HAP-1 (cell line): ENCODE data around the gene COPZ1.
"Not testable (repeated sequence)": the region's sequence is repeated elsewhere in the genome, so short reads cannot be mapped to it uniquely, and the experiment has no call there.

ENCODE experiments used
- DNase-seq, 2 experiments: peaks; one replicate each; pipeline ENCODE4 v3.0.0-alpha.2; 2016 to 2020; ENCODE audit warnings: low spot score in 2 of 2
- H3K27me3 ChIP-seq: fragments of 250-450 bp; sonication (Bioruptor Pico); 2 replicates; pipeline ENCODE4 v1.5.1; 2020; ENCODE audit warnings: low read depth, mild to moderate bottlenecking, moderate library complexity
- H3K36me3 ChIP-seq: fragments of 250-450 bp; sonication (Bioruptor Pico); replicated peaks from 2 replicates; pipeline ENCODE4 v1.5.1; 2020; ENCODE audit warnings: mild to moderate bottlenecking
- H3K4me1 ChIP-seq: fragments of 250-450 bp; sonication (Bioruptor Pico); 2 replicates; pipeline ENCODE4 v1.5.1; 2020; ENCODE audit warnings: mild to moderate bottlenecking
- H3K4me3 ChIP-seq: fragments of 250-450 bp; sonication (Bioruptor Pico); 2 replicates; pipeline ENCODE4 v1.5.1; 2020; ENCODE audit warnings: mild to moderate bottlenecking, moderate library complexity
- H3K9me3 ChIP-seq: fragments of 250-450 bp; sonication (Bioruptor Pico); 2 replicates; pipeline ENCODE4 v1.5.1; 2020; ENCODE audit warnings: mild to moderate bottlenecking, moderate library complexity
- in situ Hi-C: fragments of 300-500 bp; cut with MboI; formaldehyde crosslinking; loops from 3 replicates; pipeline ENCODE4 v1.14.3; 2020; ENCODE audit warnings: low sequenced_read_pairs, inconsistent platforms, mixed read lengths

COPZ1 gene

DNA sequence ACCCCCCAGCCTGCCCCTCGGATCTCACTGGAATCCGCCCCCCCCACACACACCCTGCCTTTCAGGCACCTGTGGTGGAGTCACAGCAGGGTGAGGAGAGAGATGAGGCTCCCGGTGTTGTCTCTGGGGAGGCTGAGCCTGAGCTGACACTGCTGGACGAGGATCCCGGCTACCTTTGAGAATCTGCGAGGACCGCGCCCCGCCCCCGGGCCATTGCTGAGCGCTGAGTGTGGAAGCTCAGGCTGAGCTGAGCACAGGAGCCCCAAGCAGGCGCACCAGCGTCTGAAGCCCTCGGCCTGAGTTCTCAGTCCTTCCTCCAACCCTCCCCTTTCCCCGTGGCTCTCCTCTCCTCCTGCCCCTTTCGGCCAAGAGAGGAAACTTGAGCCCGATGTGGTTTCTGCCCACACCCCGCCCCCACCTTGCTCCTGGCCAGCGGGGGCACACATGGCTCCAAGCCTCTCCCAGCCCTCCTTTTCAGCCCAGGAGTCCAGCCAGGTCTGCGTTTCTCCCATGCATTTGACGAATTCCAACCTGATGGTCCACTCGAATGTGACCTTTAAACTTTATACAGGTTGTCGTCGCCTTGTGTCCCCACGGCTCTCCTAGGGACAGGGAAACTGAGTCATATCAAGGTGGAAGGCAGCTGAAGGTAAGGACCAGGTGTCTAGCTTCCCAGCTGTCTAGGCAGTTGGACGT lies 24.1 kb upstream of the COPZ1 start, which contains the start of gene NFE2:
NFE2 (minus strand) TSS at position 284 of the 696 bp plus-strand sequence. CDS start 5,767 bp downstream, outside the sequence.
- Histone ChIP-seq H3K36me3 (no peaks in the 10 kb centered on the region), H3K9me3 (no peaks in the 10 kb centered on the region), H3K4me3 (peak within 1 kb of the TSS; percentile 3; the same call in 1 of the 2 replicates), H3K27me3 (peaks cover 46% of the 10 kb centered on the region), H3K4me1 (peaks cover 4% of the 10 kb centered on the region; the same call in 1 of the 2 replicates)
- DNase-seq, result peak; percentile 49 to 83
- in situ Hi-C loops, result no loop called here

- peaks cover 46% of the 10 kb centered on the region for H3K27me3 ChIP-seq
- no peaks in the 10 kb centered on the region for H3K9me3 ChIP-seq
- no peak overlapping the region for H3K4me3 ChIP-seq
- no peak for DNase-seq
- in situ Hi-C loops, result no loop called here
- peaks cover 4% of the 10 kb centered on the region; the same call in 1 of the 2 replicates for H3K4me1 ChIP-seq
- no peaks in the 10 kb centered on the region for H3K36me3 ChIP-seq
Observed at GRCh38 chr12:54301428-54302048, 23.4 kb upstream of the COPZ1 start.

DNA sequence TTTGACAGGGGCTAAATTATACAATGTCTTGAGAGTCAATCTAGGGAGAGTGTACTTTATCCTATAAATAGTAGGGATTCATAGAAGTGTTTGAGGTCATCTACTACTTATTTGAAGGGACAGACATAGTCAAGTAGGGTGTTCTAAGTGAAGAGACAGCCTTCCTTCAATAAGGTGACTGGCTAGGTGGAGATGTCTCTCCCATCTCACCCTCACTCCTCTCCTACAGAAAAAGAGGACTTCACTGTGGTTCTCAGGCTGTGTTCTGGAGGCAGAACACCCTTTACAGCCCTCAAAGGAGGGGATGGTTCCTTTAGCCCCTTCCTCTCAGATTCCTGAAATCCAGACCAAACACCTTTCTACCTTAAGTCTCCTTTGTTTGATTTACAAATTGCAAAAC lies 21.3 kb upstream of the COPZ1 start:
- in situ Hi-C loops, result no loop called here
- Histone ChIP-seq H3K4me1 (peaks cover 4% of the 10 kb centered on the region; the same call in 1 of the 2 replicates), H3K9me3 (no peaks in the 10 kb centered on the region), H3K27me3 (peaks cover 46% of the 10 kb centered on the region), H3K4me3 (no peak overlapping the region), H3K36me3 (no peaks in the 10 kb centered on the region)
- DNase-seq, result no peak

- Histone ChIP-seq H3K27me3 (peaks cover 41% of the 10 kb centered on the region), H3K4me3 (no peak overlapping the region), H3K36me3 (no peaks in the 10 kb centered on the region), H3K4me1 (peaks cover 4% of the 10 kb centered on the region; the same call in 1 of the 2 replicates), H3K9me3 (no peaks in the 10 kb centered on the region)
- in situ Hi-C loops, result no loop called here
- DNase-seq, result peak in 1 of 2 experiments; percentile 22
Observed at GRCh38 chr12:54304187-54304810, 20.6 kb upstream of the COPZ1 start.

- in situ Hi-C loops, result no loop called here
- Histone ChIP-seq H3K9me3 (no peaks in the 10 kb centered on the region), H3K36me3 (no peaks in the 10 kb centered on the region), H3K4me1 (no peaks in the 10 kb centered on the region), H3K27me3 (peaks cover 20% of the 10 kb centered on the region), H3K4me3 (no peak overlapping the region)
- peak in 1 of 2 experiments; percentile 74 for DNase-seq
Observed at GRCh38 chr12:54306925-54307741, 17.8 kb upstream of the COPZ1 start.

- Histone ChIP-seq H3K27me3 (no peaks in the 10 kb centered on the region), H3K4me1 (no peaks in the 10 kb centered on the region), H3K36me3 (no peaks in the 10 kb centered on the region), H3K4me3 (no peak overlapping the region), H3K9me3 (no peaks in the 10 kb centered on the region)
- DNase-seq, result no peak
- in situ Hi-C loops, result no loop called here
Observed at GRCh38 chr12:54311051-54311450, 13.9 kb upstream of the COPZ1 start.

DNA sequence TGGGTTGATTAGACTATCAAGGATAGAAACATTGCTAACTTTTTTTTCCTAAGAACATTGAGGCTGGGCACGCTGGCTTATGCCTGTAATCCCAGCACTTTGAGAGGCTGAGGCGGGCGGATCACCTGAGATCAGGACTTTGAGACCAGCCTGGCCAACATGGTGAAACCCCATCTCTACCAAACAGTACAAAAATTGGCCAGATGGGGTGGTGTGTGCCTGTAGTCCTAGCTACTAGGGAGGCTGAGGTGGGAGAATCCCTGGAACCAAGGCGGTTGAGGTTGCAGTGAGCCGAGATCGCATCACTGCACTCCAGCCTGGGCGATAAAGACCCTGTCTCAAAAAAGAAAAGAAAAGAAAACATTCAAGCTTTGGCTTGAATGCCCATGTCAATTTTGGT lies 12.6 kb upstream of the COPZ1 start:
- in situ Hi-C loops, H3K27me3 ChIP-seq, DNase-seq, H3K9me3 ChIP-seq, H3K4me3 ChIP-seq, H3K4me1 ChIP-seq, H3K36me3 ChIP-seq: not testable (repeated sequence)

- no peak for DNase-seq
- in situ Hi-C loops, result no loop called here
- H3K36me3 ChIP-seq, result no peaks in the 10 kb centered on the region
Observed at GRCh38 chr12:54321363-54321762, 3.6 kb upstream of the COPZ1 start.

DNA sequence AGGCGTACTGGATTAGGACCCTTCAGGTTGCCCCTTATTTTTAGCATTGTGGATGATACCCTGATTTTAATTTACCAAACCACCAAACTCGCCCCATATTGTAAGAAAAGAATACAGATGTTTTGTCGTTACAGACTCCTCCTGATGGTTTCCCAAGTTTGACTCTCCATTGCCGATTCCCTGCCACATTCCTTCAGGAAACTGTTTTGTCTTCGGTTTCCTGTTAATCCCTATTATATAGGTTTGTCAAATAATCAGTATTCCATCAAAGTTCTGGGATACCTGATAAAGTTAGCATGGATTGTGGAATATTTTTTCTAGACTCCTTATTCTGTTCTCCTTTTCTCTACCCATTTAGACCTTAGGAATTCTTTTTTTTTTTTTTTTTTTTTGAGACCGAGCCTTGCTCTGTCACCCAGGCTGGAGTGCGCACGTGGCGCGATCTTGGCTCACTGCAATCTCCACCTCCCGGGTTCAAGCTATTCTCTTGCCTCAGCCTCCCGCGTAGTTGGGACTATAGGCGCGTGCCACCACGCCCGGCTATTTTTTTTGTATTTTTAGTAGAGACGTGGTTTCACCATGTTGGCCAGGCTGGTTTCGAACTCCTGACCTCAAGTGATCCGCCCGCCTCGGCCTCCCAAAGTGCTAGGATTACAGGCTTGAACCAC lies 645 bp downstream of the COPZ1 start:
- in situ Hi-C loops, H3K27me3 ChIP-seq, H3K9me3 ChIP-seq: not testable (repeated sequence)
- Histone ChIP-seq H3K36me3 (peaks cover 15% of the 10 kb centered on the region), H3K4me3 (peak overlapping the region; percentile 87), H3K4me1 (peaks cover 24% of the 10 kb centered on the region)
- peak in 1 of 2 experiments; percentile 47 for DNase-seq

More at GRCh38 chr12:54321363-54321762, 3.6 kb upstream of the COPZ1 start:
- Histone ChIP-seq H3K4me1 (peaks cover 6% of the 10 kb centered on the region), H3K27me3 (no peaks in the 10 kb centered on the region), H3K4me3 (no peak overlapping the region), H3K9me3 (no peaks in the 10 kb centered on the region)

DNA sequence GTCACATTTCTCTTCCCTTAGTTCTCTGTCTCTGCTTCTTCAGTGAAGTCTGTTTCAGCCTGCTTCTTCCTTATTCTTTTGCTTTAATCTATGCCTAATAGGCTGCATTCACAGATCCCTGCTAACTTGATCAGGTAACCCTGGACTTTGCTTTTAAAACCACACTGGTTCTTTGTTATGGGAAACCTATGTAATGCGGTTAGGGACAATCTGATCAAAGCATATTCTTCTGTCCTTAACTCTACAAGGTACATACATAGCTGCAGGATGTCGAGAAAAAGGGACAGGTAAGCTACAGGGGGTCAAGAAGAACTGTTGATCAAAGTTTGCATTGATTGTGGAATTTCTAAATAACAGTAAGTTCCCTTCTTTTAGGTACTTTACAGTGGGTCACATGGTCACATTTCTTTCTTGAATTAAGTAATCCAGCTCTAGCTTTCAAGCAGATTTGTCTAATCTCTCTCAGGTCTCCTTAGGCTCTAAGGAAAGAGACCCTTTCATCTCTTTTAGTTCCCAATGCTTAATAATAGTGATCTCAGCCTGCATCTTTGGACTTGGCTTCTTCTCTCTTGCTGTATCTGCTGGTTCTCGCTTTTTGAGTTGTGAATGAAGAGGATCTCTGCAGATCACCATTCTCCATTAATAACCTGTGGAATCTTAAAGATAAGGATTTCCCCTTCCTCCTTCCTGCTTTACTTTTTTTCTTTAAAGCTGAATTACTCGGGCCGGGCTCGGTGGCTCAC lies 3.8 kb downstream of the COPZ1 start:
- Histone ChIP-seq H3K9me3 (no peaks in the 10 kb centered on the region), H3K4me1 (peaks cover 24% of the 10 kb centered on the region), H3K4me3 (no peak overlapping the region), H3K27me3 (no peaks in the 10 kb centered on the region), H3K36me3 (peaks cover 15% of the 10 kb centered on the region)
- DNase-seq, result no peak
- in situ Hi-C loops, result no loop called here

GRCh38 chr12:54329759-54330158 lies 4.8 kb downstream of the COPZ1 start:
- no peak for DNase-seq
- Histone ChIP-seq H3K27me3 (no peaks in the 10 kb centered on the region), H3K36me3 (peaks cover 15% of the 10 kb centered on the region), H3K9me3 (no peaks in the 10 kb centered on the region), H3K4me1 (peaks cover 19% of the 10 kb centered on the region), H3K4me3 (no peak overlapping the region)
- in situ Hi-C loops, result no loop called here

DNA sequence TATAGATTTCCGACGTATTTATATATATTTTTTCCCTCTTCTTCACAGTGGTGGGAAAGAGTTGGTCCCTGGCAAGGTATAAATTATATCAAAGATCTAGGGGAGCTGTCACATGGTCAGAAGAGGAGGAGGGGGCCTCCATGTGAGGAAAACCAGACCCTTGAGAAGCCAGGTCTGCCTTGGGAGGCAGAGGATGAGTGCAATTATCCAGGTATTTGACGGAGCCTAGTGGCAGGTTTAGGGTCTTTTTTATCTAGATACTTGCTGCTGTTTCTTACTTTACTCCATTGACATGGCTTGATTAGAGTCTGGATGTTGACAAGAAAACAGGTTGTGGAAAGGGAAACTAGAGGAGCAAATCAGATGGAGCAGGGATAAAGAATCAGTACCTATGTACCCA lies 5.5 kb downstream of the COPZ1 start:
- H3K9me3 ChIP-seq, result no peaks in the 10 kb centered on the region
- no peak overlapping the region for H3K4me3 ChIP-seq
- in situ Hi-C loops, result no loop called here
- H3K4me1 ChIP-seq, result peaks cover 19% of the 10 kb centered on the region
- DNase-seq, result no peak
- peaks cover 15% of the 10 kb centered on the region for H3K36me3 ChIP-seq
- H3K27me3 ChIP-seq, result no peaks in the 10 kb centered on the region
